ENCODE measurements around the gene VGF. TPM values are rescaled to one million over a fixed set of nuclear protein-coding genes. Genes with fewer than 3 reads are reported as not detected.

Gene VGF
- total RNA-seq, 1 experiment from 2014 or later, result 0.14 TPM

- Mint-ChIP-seq H3K4me1 (ENCODE audit: low read depth, unreplicated experiment) (peaks cover 15% of the 10 kb centered on the region), H3K36me3 (ENCODE audit: insufficient read depth, unreplicated experiment) (no peaks in the 10 kb centered on the region), H3K4me3 (ENCODE audit: low read depth, unreplicated experiment) (no peak overlapping the region), H3K27me3 (ENCODE audit: unreplicated experiment) (no peaks in the 10 kb centered on the region), H3K9me3 (ENCODE audit: low read depth, unreplicated experiment) (no peaks in the 10 kb centered on the region), H3K27ac (ENCODE audit: unreplicated experiment) (no peak overlapping the region)
- CTCF ChIA-PET, result interaction anchor here (0.6 kb wide), 1 partner anchor 12 kb away, joined by 3 read pairs; no protein-coding TSS in a partner anchor
- no peak for DNase-seq
- intact Hi-C loops (cut with micrococcal nuclease; ENCODE audit: unreplicated experiment), result no loop called here
- no TSS peak for BruUV-seq (replicated peaks)
- TF ChIP-seq CTCF (IDR thresholded peaks at IDR 0.05; ENCODE audit: unreplicated experiment), result no peak
Observed at GRCh38 chr7:101129603-101130117, 35.7 kb downstream of the VGF start.

- intact Hi-C loops (cut with micrococcal nuclease; ENCODE audit: unreplicated experiment), result no loop called here
- Mint-ChIP-seq H3K27me3 (ENCODE audit: unreplicated experiment) (no peaks in the 10 kb centered on the region), H3K4me3 (ENCODE audit: low read depth, unreplicated experiment) (no peak overlapping the region), H3K4me1 (ENCODE audit: low read depth, unreplicated experiment) (peaks cover 8% of the 10 kb centered on the region), H3K36me3 (ENCODE audit: insufficient read depth, unreplicated experiment) (no peaks in the 10 kb centered on the region), H3K9me3 (ENCODE audit: low read depth, unreplicated experiment) (no peaks in the 10 kb centered on the region), H3K27ac (ENCODE audit: unreplicated experiment) (no peak overlapping the region)
- no peak for DNase-seq
- BruUV-seq (replicated peaks), result no TSS peak
- CTCF ChIA-PET, result interaction anchor here (0.7 kb wide), 1 partner anchor 556 kb away, joined by 4 read pairs; no protein-coding TSS in a partner anchor
- no peak for TF ChIP-seq CTCF (IDR thresholded peaks at IDR 0.05; ENCODE audit: unreplicated experiment)
Observed at GRCh38 chr7:101128040-101128834, 37.1 kb downstream of the VGF start.

GRCh38 chr7:101127460-101128039 is 37.8 kb downstream of the VGF start:
- no peaks in the 10 kb centered on the region for H3K36me3 Mint-ChIP-seq (ENCODE audit: insufficient read depth, unreplicated experiment)
- no TSS peak for BruUV-seq (replicated peaks)
- DNase-seq, result no peak
- CTCF ChIA-PET, result no interaction called here
- no peak overlapping the region for H3K27ac Mint-ChIP-seq (ENCODE audit: unreplicated experiment)
- intact Hi-C loops (cut with micrococcal nuclease; ENCODE audit: unreplicated experiment), result no loop called here
- H3K4me1 Mint-ChIP-seq (ENCODE audit: low read depth, unreplicated experiment), result peaks cover 11% of the 10 kb centered on the region
- H3K9me3 Mint-ChIP-seq (ENCODE audit: low read depth, unreplicated experiment), result no peaks in the 10 kb centered on the region
- H3K4me3 Mint-ChIP-seq (ENCODE audit: low read depth, unreplicated experiment), result no peak overlapping the region
- TF ChIP-seq CTCF (IDR thresholded peaks at IDR 0.05; ENCODE audit: unreplicated experiment), result no peak
- no peaks in the 10 kb centered on the region for H3K27me3 Mint-ChIP-seq (ENCODE audit: unreplicated experiment)

GRCh38 chr7:101126651-101127459 is 38.5 kb downstream of the VGF start, which contains the start of gene SERPINE1:
Gene SERPINE1 (plus strand): TSS chr7:101127104. CDS start chr7:101128394, 1,290 bp downstream.
- no peaks in the 10 kb centered on the region for H3K36me3 Mint-ChIP-seq (ENCODE audit: insufficient read depth, unreplicated experiment)

More at GRCh38 chr7:101126651-101127459, 38.5 kb downstream of the VGF start, which contains the start of gene SERPINE1:
- CTCF ChIA-PET, result interaction anchor here (1.0 kb wide), 1 partner anchor 17 kb away, joined by 4 read pairs; no protein-coding TSS in a partner anchor
- DNase-seq, result no peak
- Mint-ChIP-seq H3K9me3 (ENCODE audit: low read depth, unreplicated experiment) (no peaks in the 10 kb centered on the region), H3K4me3 (ENCODE audit: low read depth, unreplicated experiment) (no peak within 1 kb of the TSS), H3K4me1 (ENCODE audit: low read depth, unreplicated experiment) (peaks cover 18% of the 10 kb centered on the region), H3K27me3 (ENCODE audit: unreplicated experiment) (no peaks in the 10 kb centered on the region), H3K27ac (ENCODE audit: unreplicated experiment) (no peak within 1 kb of the TSS)
- no TSS peak for BruUV-seq (replicated peaks)
- TF ChIP-seq CTCF (IDR thresholded peaks at IDR 0.05; ENCODE audit: unreplicated experiment), result no peak
- intact Hi-C loops (cut with micrococcal nuclease; ENCODE audit: unreplicated experiment), result no loop called here

Measured in Calu3 (cell line).